HCEC 1CT (cell line): Measurements from ENCODE around the gene RANGRF.
A peak's percentile ranks its signal among the peaks of the same experiment; 100 is the strongest.

ENCODE experiments used
- DNase-seq: peaks from one replicate; pipeline ENCODE4 v3.0.0-alpha.2; 2017

Gene RANGRF, protein sequence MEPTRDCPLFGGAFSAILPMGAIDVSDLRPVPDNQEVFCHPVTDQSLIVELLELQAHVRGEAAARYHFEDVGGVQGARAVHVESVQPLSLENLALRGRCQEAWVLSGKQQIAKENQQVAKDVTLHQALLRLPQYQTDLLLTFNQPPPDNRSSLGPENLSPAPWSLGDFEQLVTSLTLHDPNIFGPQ

GRCh38 chr17:8288336-8289102 lies at the start of gene RANGRF:
TSS of gene RANGRF (plus strand) at chr17:8288670. CDS start at chr17:8288789, 119 bp downstream.
- peak; percentile 74 for DNase-seq

- DNase-seq, result no peak
Measured at GRCh38 chr17:8243827-8244226, 44.6 kb upstream of the RANGRF start.

DNA sequence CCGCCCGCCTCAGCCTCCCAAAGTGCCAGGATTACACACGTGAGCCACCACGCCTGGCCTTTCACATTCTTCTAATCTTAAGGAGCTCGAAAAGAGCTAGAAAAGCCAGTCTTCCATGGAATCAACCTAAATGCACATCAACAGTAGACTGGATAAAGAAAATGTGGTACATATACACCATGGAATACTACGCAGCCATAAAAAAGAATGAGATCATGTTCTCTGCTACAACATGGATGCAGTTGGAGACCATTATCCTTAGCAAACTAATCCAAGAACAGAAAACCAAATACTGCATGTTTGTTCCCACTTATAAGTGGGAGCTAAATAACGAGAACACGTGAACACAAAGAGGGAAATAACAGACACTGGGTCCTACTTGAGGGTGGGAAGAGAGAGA lies 43.7 kb upstream of the RANGRF start:
- no peak for DNase-seq

- DNase-seq, result peak; percentile 82
Measured at GRCh38 chr17:8248751-8249607, 39.5 kb upstream of the RANGRF start, which contains the start of gene PFAS. TSS of gene PFAS (plus strand) at chr17:8249289. CDS start at chr17:8253938, 4,649 bp downstream.

DNA sequence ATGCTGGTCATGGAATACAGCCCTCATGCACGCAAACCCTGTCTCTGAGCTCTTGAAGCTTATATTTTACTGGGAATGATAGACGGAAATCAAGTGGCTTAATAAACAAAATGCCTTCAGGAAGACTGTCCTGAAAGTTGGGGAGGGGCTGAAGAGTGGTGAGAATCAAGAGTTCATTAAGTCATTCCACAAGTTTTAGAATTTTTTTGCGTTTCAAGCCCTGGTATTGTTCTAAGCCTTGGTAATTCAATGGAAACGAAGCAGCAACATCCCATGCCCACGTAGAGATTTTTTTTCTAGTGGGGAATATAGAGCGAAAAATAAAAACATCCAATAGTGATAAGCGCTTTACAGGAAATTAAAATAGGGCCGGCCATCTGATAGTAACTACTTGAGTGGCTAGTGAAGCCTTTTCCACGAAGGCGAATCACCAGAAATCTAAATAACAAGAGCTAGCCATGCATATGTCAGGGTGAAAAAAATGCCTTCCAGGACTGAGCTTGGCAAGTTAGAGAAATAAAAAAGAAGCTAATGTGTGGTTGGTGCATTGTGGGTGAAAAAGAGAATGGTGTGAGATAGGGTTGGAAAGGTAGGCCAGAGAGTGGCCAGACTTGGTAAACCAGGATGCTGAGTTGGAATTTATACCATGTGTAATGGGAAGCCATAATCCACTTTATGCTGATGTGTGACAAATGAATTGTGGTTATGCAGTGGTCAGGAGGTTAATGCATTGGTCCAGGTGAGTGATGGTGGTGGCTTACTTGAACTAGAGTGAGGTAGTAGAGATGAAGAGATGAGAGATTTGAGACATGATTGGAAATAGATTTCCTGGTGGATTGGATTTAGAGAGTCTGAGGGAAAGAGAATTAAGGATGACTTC lies 38.6 kb upstream of the RANGRF start:
- no peak for DNase-seq

GRCh38 chr17:8251411-8251810 lies 37.1 kb upstream of the RANGRF start:
- DNase-seq, result peak; percentile 29

GRCh38 chr17:8253801-8254200 lies 34.7 kb upstream of the RANGRF start:
- peak; percentile 21 for DNase-seq

- DNase-seq, result no peak
Measured at GRCh38 chr17:8254881-8255280, 33.6 kb upstream of the RANGRF start.

GRCh38 chr17:8255499-8255898 lies 33.0 kb upstream of the RANGRF start:
- DNase-seq, result no peak

- DNase-seq, result no peak
Measured at GRCh38 chr17:8256291-8256690, 32.2 kb upstream of the RANGRF start.

DNA sequence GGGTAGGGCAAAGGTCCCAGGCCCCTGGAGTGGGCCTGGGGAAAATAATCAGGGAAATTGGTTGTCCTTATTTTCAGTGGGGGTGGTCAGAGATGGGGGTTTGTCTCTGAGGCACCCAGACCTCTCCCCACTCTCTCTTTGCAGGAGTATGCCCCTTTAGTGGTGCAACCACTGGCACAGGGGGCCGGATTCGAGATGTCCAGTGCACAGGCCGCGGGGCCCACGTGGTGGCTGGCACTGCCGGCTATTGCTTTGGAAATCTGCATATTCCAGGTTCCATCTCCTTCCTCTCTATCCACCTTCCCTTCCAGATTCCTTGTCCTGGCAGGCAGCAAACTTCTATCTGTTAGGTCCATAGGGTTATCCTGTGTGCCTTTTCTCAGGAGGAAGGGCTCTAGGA lies 31.8 kb upstream of the RANGRF start:
- no peak for DNase-seq

DNA sequence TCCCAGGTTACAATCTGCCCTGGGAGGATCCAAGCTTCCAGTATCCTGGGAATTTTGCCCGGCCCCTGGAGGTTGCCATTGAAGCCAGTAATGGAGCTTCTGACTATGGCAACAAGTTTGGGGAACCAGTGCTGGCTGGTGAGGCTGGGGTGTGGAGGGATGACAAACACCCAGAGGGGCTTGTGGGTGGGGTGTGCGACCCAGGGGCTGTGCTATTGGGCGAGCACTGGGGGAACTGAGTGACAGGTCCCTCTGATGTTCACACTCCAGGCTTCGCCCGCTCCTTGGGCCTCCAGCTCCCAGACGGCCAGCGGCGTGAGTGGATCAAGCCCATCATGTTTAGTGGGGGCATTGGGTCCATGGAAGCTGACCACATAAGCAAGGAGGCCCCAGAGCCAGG lies 30.7 kb upstream of the RANGRF start:
- DNase-seq, result no peak

DNA sequence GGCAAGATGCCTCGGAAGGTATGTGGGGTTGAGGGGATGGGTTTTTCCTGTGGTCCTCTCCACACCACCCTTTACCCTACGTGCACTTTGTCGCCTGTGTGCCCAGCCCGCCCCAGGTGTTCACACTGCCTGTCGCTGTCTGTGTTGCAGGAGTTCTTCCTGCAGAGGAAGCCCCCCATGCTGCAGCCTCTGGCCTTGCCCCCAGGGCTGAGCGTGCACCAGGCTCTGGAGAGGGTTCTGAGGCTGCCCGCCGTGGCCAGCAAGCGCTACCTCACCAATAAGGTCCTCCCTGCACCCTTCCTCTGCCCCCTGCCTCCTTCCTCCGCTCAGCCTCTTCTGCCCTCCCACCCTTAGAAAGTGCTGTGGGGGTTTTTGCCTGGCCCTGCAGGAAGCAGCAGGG lies 24.1 kb upstream of the RANGRF start:
- no peak for DNase-seq

GRCh38 chr17:8264836-8265542 lies 23.5 kb upstream of the RANGRF start:
- DNase-seq, result no peak

- DNase-seq, result no peak
Measured at GRCh38 chr17:8266648-8267479, 21.6 kb upstream of the RANGRF start.

- no peak for DNase-seq
Measured at GRCh38 chr17:8267480-8268147, 20.9 kb upstream of the RANGRF start.

- no peak for DNase-seq
Measured at GRCh38 chr17:8268550-8269298, 19.7 kb upstream of the RANGRF start.

DNA sequence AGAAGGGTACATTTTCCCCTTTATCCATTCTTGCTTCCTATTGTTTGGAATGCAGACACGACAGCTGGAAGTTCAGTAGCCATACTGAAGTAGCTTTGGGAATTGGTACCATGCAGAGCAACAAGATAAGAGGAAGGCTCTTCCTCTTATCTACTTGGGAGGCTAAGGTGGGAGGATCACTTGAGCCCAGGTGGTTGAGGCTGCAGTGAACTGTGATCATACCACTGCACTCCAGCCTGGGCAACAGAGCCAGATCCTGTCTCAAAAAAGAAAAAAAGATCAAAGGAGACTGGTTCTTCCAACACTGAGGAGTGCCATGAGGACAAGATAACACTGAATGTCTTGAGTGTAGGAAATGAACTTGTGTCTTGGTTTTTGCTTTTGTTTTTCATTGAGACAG lies 16.0 kb upstream of the RANGRF start:
- DNase-seq, result no peak

DNA sequence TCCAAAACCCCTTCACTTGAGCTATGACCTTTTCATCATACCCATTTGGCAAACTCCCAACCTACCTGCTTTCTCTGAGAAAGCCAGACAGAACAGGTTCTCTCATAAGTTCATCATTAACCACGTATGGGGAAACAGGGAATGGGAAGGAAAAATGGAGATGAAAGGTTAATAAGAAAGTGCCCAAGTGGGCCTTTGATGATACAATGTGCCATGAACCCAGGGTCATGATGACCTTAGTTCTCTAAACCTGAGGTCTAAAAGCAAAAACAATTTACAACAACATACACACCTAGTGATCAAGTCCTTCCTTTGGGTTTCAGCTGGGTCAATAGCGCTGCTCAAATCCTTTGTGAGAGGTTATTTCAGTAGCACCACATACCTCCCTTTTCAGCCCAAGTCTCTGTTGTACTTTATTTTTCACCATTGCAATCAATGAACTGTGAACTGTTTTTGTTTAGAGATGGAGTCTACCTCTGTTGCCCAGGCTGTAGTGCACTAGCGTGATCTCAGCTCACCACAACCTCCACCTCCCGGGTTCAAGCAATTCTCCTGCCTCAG lies 14.5 kb upstream of the RANGRF start:
- no peak for DNase-seq
